Mammary epithelial cell (primary cell): ENCODE data around the gene WWP2.

Experiments used
- EZH2 ChIP-seq: IDR thresholded peaks from 2 replicates; pipeline ENCODE4 v1.6.1; 2012; ENCODE audit warnings: low read length, inconsistent platforms, borderline replicate concordance
- TF ChIP-seq, protein P1 (sequence below), 2 donors: IDR thresholded peaks in 1 of 2; conservative IDR thresholded peaks in 1 of 2; 2 replicates each; pipeline ENCODE4 v1.5.1; 2011 to 2012; ENCODE audit warnings: inconsistent platforms in 2 of 2, low read length in 2 of 2, mild to moderate bottlenecking in 2 of 2, control low read depth in 1 of 2, low read depth in 1 of 2; ENCODE audit not compliant: insufficient read depth in 1 of 2; ENCODE audit errors: extremely low read depth in 1 of 2

DNA sequence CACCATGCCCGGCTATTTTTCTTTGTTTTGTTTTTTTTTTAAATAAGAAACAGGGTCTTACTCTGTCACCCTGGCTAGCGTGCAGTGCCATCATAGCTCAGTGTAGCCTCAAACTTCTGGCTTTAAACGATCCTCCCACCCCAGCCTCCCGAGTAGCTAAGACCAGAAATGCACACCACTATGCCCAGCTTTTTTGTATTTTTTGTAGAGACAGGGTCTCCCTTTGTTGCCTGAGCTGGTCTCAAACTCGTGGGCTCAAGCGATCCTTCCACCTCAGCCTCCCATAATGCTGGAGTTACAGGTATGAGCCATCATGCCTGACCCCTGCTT is 59.7 kb downstream of the WWP2 start:
- TF ChIP-seq, protein P1, sequence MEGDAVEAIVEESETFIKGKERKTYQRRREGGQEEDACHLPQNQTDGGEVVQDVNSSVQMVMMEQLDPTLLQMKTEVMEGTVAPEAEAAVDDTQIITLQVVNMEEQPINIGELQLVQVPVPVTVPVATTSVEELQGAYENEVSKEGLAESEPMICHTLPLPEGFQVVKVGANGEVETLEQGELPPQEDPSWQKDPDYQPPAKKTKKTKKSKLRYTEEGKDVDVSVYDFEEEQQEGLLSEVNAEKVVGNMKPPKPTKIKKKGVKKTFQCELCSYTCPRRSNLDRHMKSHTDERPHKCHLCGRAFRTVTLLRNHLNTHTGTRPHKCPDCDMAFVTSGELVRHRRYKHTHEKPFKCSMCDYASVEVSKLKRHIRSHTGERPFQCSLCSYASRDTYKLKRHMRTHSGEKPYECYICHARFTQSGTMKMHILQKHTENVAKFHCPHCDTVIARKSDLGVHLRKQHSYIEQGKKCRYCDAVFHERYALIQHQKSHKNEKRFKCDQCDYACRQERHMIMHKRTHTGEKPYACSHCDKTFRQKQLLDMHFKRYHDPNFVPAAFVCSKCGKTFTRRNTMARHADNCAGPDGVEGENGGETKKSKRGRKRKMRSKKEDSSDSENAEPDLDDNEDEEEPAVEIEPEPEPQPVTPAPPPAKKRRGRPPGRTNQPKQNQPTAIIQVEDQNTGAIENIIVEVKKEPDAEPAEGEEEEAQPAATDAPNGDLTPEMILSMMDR (conservative IDR thresholded peaks at IDR 0.05 in 1 of 2, IDR thresholded peaks at IDR 0.05 in 1 of 2; ENCODE audit: extremely low read depth in 1 of 2, insufficient read depth in 1 of 2, low read depth in 1 of 2, low read length in 2 of 2): no peak
- no peak for TF ChIP-seq EZH2
